Measurements from ENCODE around the gene CDR2L.
A peak's percentile ranks its signal among the peaks of the same experiment; 100 is the strongest.
"Not testable (repeated sequence)": the region's sequence is repeated elsewhere in the genome, so short reads cannot be mapped to it uniquely, and the experiment has no call there.

Gene CDR2L

DNA sequence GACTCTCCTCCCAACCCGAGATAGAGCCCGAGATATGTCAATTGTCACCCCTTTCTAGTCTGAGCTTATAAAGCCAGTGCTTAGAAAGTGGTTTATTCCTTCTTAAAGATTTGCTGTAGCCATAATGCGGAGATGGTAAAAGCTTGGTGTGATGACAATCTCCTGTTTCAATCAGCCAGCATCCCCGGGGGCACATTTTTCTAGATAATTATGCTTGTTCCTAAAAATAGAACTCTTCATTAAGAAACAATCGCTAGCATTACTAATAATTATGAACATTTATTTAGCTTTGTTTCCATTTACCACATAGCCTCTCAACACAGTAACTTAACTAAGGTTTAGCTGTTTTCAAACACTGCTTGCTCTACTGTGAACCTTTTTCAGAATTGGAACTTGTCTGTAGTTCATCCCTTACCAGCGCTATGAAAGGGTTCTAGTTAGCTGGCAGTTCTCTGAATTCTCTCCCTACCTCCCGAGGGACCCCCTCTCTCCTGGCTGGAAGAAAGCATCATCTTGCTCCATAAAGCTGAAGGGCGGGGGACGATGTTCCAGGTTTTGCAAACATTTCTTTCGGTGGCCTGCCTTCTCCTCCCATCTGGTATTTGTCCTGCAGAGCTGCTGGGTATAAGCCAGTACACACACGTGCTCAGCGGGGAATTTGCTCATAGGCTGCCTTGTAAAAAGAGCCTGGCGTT is 24.1 kb downstream of the CDR2L start:
- no peak for DNase-seq (ENCODE audit: low read depth in 2 of 2)

DNA sequence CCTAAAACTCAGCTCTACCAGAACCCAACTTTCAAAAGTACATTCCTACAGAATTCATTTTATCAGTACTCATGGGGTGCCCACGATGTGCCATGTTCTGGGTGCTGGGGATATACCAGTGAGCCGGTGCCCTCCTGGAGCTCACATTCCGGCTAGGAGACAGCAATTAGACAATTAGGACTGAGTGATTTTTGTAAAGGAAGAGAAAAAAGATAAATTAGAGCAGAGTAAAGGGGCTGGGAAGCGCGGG is 24.6 kb downstream of the CDR2L start:
- DNase-seq (ENCODE audit: low read depth in 2 of 2) = no peak

DNA sequence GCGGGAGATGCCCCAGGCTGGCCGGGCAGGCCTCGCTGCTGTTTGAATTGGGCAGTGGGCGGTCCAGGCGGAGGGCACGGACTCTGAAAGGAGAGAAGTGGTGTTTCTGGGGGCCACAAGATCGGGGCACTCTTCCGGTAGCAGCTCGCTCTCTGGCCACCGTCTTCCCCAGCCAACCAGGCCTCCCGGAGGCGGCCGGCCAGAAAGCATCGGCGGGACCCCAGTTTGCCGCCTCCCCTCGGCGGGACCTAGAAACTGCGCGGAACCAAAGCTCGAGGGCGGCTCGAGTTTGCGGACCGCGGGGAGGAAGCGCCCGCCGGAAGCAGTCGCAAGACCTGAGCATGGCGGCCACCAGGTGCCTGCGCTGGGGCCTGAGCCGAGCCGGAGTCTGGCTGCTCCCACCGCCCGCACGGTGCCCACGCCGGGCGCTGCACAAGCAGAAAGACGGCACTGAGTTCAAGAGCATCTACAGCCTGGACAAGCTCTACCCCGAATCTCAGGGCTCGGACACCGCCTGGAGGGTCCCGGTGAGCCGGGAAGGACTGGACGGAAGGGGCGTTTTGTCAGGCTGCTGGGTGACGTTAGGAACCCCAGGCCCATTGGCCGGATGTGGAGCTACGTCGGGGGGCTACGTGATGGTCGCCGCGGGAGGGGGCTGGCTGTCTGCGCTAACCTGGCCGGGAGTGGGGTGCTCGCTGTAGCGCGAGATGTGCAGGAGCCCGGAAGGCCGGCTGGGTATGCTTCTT is 25.1 kb downstream of the CDR2L start, which contains the start of gene MRPL58:
TSS of gene MRPL58 (plus strand) at position 325 of the 746 bp plus-strand sequence. CDS start at position 342, 17 bp downstream.
- peak; percentile 72 to 73 for DNase-seq (ENCODE audit: low read depth in 2 of 2)

DNA sequence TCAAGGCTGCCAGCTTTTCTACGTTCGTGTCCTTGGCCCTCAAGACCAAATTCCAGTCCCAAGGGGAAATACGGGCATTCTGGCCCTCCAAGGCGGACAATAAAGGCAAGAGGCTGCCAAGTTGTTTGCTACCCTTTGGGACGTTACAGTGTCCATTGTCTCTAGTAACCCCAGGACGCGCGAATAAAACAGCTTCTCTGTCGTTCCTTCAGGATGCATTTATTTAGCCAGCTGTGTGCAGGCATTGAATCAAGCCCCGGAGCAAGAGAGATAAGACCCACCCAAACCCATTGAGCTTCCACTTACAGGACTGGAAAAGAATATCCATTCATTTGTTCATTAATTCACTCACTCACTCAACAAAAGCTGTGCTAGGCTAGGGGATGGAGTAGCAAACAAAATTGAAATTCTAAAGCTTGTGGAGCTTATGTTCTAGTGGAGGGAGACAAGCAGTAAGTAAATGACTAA is 25.7 kb downstream of the CDR2L start:
- DNase-seq (ENCODE audit: low read depth in 2 of 2) = no peak

DNA sequence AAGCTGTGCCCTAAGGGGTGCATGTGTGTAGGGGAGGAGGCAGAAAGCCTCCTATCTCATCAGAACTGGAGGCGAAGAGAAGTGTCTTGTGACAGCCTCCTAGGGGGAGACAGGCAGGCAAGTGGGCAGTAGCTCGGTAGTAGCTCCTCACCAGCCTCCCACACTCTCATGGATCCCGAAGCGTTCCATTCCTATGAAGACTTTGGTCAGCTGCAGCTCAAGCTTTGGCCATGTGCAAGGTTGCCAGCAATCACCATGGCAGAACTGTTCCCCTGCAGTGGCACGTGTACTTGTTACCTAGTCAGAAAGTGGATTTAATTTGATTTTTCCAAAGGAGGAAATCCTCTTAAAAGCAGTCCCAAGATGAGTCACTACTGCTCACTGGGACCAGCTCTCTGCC is 31.7 kb downstream of the CDR2L start:
- no peak for DNase-seq (ENCODE audit: low read depth in 2 of 2)

DNA sequence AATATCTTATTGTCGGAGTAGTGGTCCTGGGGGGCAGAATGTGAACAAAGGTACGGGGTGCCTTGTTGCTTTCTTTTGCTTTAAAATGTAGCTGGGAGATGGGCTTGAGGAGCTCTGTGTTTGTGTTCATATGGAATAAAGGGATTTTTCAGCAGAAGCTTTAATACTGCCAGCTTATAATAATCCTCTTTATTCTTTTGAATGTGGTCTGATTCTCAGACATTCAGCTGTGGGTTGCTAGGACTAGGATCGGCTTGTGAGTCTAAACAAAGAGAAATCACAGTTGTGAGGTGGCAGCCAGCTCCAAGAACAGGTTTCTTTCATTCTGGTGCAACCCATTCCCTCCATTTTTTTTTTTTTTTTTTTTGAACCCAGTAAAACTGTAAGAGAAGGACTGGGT is 32.3 kb downstream of the CDR2L start:
- no peak for DNase-seq (ENCODE audit: low read depth in 2 of 2)

DNA sequence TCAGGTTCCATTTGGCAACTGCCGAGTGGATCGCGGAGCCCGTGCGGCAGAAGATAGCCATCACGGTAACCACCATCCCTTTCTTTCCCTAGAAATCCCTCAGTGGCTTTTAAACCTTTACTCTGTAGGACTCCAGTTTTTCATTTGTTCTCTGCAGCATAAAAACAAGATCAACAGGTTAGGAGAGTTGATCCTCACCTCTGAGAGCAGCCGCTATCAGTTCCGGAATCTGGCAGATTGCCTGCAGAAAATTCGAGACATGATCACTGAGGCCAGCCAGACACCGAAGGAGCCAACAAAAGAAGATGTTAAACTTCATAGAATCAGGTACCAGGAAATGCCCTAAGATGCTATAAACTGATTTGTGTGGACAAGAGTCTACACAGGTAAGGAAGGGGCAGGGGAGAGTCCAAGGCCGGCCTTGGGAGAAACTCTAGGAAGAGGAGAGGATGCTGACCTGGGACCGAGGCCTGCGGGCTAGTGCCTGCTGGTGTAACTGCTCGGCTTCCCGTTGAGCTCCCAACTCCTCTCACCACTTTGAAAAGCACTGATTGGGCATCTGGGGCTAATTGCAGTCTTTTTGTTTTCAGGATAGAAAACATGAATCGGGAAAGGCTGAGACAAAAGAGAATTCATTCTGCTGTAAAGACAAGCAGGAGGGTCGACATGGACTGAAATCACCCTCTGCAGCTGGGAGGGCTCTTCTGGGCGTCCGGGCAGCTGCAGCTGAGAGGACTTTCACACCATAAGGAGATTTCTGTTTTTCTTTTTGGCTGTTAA is 33.1 kb downstream of the CDR2L start:
- no peak for DNase-seq (ENCODE audit: low read depth in 2 of 2)

DNA sequence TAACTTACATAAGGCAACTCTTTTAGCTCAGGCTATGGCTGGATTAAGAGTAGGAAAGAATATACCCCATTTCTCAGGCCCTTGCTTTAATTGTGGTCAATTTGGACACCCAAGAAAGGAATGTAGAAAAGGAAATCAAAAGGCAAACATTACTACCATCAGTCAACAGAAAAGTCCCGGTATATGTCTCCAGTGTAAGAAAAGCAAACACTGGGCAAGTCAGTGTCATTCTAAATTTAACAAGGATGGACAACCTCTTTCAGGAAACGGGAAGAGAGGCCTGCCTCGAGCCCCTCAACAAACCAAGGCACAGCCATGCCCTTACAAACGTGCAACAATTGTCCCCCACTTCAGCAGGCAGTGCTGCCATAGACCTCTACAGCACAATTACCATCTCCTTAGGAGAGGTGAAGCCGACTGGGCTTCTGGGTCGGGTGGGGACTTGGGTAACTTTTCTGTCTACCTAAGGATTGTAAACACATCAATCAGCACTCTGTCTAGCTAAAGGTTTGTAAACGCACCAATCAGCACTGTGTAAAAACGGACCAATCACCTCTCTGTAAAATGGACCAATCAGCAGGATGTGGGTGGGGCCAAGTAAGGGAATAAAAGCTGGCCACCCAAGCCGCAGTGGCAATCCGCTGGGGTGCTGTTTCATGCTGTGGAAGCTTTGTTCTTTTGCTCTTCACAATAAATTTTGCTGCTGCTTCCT is 37.4 kb downstream of the CDR2L start:
- no peak for DNase-seq (ENCODE audit: low read depth in 2 of 2)

DNA sequence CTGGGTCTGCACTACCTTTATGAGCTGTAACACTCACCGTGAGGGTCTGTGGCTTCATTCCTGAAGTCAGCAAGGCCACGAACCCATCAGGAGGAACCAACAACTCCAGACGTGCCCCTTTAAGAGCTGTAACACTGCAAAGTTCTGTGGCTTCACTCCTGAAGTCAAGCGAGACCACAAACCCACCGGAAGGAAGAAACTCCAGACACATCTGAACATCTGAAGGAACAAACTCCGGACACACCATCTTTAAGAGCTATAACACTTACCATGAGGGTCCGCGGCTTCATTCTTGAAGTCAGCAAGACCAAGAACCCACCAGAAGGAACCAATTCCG is 37.9 kb downstream of the CDR2L start:
- DNase-seq (ENCODE audit: low read depth in 2 of 2) = not testable (repeated sequence)

DNA sequence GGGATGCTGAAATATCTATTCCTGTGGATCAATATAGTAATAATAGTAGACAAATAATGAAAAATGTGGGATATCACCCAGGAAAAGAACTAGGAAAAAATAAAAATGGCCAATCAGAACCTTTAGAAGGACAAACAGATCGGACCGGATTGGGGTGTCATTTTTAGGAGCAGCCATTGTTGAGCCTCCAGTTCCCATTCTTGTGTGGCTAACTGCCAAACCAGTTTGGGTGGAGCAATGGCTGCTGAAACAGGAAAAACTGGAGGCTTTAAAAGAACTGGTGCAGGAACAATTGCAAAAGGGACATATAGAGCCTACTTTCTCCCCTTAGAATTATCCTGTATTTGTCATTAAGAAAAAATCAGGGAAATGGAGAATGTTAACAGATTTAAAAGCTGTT is 39.2 kb downstream of the CDR2L start:
- not testable (repeated sequence) for DNase-seq (ENCODE audit: low read depth in 2 of 2)

DNA sequence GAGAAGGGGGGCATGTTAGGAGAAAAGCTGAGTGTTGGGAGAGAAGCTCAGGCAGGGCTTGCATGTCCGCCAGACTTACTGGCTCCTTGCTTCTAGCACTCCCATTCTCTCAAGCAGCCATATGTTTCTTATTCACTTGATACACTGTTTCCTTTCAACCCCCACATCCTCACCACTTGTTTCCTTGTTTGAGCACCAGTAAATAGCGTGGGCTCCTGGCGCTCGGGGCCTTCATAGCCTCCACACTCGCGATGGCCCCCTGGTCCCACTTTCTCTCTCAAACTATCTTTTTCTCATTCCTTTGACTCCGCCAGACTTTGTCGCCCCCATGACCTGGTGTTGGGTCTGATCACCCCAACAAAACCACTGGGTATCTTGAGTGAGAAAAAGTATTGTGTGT is 42.7 kb downstream of the CDR2L start:
- DNase-seq (ENCODE audit: low read depth in 2 of 2) = no peak

DNA sequence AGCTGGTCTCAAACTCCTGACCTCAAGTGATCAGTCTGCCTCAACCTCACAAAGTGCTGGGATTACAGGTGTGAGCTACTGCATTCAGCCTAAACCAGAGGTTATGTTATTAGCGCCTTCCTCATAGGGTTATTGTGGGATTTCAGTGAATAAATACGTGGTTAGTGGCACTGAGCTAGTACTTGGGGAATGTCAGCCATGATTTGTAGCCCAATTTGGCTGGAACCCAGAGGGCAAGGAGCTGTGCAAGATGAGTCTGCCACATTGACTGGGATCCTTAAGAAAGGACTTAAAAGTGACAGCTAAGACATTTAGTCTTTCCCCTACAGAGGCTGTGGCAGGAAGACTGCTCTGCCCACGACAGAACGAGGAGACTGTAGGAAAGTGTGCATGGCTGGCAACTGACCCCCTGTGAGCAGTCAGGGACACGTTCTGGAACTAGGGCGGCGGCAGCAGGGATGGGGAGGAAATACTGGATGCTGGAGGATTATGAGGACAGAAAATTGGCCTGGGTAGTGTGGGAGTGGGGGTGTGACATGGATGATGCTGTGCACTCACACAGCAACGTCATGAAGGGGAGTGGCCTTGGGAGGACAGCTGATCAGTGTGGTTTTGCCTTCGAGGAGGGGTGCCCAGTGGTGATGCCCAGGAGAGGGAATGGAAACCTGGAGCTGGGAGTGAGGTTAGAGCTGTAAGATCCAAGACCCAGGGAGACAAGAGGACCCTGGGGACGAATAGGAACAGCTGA is 44.7 kb downstream of the CDR2L start:
- peak in 1 of 2 donors; percentile 39 for DNase-seq (ENCODE audit: low read depth in 2 of 2)

DNA sequence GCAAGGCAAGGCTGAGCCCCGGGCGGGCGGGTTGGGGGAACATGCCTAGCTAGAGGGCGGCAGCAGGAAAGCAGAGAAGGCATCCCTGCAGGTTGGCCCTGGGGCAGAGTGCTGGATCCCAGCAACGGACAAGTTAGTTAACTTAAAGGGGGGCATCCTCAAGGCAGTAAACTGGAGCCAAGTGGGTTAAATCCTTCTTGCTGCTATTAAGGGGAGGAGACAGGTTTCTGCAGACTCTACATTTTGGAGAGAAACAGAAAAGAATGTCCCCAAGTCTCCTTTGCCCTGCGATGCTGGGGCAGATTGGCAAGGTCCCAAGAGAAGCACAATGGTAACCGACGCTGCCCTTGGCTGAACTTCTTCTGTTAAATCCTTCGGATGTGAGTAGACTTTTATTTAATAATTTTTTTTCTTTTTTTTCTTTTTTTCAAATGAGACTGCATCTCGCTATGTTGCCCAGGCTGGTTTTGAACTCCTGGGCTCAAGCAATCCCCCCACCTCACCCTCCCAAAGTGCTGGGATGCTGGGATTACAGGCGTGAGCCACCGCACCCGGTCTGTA is 45.4 kb downstream of the CDR2L start:
- DNase-seq (ENCODE audit: low read depth in 2 of 2) = no peak

DNA sequence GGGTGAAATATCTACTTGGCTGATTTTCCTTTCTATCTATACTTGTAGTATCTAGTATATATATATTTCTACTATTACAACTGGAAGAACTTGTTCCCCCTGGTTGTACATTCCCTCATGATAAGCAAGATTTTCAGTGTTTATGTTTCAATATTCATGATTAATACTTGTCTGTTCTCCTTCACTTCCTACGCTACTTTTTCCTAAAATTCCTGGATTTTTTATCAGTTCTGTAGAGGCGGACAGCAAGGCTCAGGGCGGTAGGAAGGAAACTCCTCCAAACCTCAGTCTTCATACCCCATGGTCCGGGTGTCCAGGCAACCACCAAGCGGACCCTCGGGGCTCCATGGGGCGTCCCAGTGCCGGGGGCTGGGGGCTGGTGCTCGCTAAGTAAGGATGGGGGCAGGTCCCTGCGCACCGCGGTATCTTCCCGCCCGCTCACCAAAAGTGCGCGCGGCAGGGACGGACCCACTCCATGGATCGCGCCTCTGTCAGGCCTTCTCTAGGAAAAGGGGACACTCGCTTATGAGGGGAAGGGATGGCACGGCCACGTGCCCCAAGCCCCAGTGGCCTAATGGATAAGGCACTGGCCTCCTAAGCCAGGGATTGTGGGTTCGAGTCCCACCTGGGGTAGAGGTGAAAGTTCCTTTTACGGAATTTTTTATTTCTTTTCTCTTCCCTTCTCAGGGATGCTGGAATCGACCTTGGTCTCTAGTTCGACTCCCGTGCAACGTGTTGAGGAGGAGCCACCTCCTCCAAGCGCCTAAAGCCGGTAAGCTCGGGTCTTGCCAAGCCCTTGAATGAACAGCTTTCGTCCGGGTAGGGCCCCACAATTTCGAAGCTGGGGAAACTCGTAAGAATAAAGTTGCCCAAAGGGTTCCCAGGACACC is 46.2 kb downstream of the CDR2L start:
- DNase-seq (ENCODE audit: low read depth in 2 of 2) = peak; percentile 88 to 98

DNA sequence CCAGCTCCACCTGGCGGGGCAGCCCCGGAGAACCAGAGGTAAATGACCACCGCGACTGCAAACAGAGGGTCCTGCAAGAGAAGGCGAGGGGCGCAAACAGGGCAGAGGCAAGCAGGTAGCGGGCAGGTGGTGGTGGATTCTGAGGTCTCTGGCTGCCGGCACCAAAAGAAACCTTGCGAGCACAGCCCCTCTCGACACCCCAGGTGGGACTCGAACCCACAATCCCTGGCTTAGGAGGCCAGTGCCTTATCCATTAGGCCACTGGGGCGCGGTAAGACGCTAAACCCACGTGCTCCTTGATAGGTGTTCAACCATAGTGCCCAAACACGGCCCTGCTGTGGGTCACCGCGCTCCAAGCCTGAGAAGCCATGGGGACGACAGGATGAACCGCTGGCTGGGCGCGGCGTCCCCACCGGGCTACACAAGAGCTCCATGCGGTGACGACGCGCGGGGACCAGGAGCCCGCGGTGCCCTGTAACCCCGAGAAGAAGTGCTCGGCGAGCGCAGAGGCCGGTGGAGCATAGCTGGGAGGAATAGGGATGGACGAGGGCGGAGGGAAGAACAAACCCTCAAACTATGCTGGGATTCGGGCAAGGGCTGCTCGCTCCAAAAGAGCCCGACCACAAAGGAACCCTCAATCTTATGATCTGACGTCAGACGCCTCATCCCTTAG is 46.9 kb downstream of the CDR2L start:
- DNase-seq (ENCODE audit: low read depth in 2 of 2) = peak; percentile 92 to 98

DNA sequence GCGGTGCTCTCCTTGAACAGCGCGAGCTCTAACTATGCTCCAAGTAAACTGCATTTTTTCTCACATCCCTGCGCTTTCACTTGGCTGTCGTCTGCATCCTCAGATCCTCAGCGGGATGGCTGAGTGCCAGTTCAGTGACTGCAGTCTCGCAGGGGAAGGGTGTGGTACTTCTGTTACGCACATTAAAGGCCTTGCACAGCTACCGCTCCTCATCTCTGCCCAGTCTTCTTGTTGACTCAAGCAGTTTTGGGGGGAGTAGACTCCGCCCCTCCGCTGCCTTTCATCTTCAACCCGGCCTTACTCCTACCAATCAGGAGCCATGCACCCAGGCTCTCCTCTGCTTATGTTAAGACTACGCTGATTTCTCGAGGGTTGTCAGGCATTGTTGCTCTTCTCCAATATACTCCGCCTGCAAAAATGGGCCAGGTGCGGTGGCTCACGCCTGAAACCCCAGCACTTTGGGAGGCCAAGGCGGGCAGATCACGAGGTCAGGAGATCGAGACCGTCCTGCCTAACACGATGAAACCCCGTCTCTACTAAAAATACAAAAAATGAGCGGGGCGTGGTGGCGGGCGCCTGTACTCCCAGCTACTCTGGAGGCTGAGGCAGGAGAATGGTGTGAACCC is 49.3 kb downstream of the CDR2L start:
- peak; percentile 59 to 64 for DNase-seq (ENCODE audit: low read depth in 2 of 2)

DNA sequence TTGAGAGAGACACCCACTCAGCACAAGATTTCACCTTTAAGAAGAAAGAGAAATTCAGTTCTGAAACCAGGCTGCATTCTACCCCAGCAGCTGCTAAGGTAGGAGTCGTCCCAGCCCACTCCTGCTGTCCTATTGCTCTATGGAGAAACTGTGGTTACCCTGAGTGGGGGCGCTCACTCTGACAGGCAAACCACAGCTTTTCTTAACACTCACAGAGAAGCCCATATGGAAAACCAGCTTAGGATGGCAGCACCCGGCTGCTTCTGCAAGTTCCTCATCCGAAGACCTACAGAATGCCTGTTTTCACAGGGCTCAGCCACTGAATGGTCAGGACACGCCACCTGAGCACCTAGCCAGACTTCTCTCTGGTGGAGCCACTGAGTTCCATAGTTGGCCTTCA is 51.8 kb downstream of the CDR2L start:
- DNase-seq (ENCODE audit: low read depth in 2 of 2) = no peak

DNA sequence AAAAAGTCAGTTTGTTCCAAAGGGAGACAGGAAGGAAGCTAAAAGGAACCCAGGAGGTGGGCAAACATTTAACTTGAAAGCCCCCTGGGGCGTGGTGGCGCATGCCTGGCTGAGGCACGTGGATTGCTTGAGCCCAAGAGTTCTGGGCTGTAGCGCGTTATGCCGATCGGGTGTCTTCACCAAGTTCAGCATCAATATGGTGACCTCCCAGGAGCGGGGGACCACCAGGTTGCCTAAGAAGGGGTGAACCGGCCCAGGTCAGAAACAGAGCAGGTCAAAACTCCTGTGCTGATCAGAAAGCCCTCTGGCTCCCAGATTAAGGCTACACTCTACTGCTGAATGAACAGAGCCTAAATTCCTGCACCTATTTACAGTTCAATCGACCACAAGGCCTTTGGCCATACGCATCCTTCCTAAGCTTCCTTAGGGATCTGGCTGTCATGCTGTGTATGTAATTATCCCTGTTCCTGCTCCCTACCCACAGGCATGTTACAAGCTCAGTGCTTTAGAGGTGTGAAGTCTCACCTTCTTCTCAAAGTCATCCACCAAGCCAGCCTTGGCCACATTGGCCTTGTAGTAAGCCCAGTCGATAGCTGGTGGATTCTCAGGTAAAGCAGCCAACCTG is 54.3 kb downstream of the CDR2L start:
- DNase-seq (ENCODE audit: low read depth in 2 of 2) = no peak

DNA sequence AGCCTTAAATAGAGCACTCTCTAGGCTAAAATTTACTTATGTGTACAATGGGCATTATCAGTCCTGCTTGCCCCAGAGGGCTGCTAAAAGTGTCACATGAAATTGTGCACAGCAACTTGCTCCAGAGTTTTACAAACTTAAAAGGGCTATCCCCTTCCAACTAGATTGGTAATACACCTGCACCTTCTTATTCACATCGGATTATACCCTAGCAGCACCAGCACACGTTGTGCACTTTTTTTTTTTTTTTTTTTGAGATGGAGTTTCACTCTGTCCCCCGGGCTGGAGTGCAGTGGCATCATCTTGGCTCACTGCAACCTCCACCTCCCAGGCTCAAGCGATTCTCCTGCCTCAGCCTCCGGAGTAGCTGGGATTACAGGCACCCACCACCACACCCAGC is 56.4 kb downstream of the CDR2L start:
- DNase-seq (ENCODE audit: low read depth in 2 of 2) = not testable (repeated sequence)

All from activated CD4-positive, alpha-beta T cell treated with anti-CD3 and anti-CD28 coated beads for 24 hours (primary cell).